Neuronal stem cell (in vitro differentiated cells): ENCODE measurements around the gene CCNI.

Experiments
- DNase-seq: peaks from one replicate; pipeline ENCODE4 v3.0.0-alpha.2; 2013; ENCODE audit warnings: low spot score
- H2AFZ ChIP-seq: one replicate; pipeline ENCODE4 v1.6.1; 2013; ENCODE audit warnings: mild to moderate bottlenecking, low read length, inconsistent platforms
- H2AK5ac ChIP-seq: 2 replicates; pipeline ENCODE4 v1.6.1; 2013; ENCODE audit warnings: low read depth, mild to moderate bottlenecking, inconsistent platforms, low read length, moderate library complexity, mixed read lengths
- H2BK120ac ChIP-seq: 2 replicates; pipeline ENCODE4 v1.6.1; 2013; ENCODE audit warnings: low read depth, mild to moderate bottlenecking, inconsistent platforms, low read length, moderate library complexity, mixed read lengths
- H2BK12ac ChIP-seq: one replicate; pipeline ENCODE4 v1.6.1; 2013; ENCODE audit warnings: low read length, inconsistent platforms
- H2BK15ac ChIP-seq: 2 replicates; pipeline ENCODE4 v1.6.1; 2013; ENCODE audit warnings: mild to moderate bottlenecking, low read length, inconsistent platforms, mixed read lengths
- H2BK5ac ChIP-seq: one replicate; pipeline ENCODE4 v1.6.1; 2013; ENCODE audit warnings: inconsistent platforms, mild to moderate bottlenecking, low read length, moderate library complexity
- H3K14ac ChIP-seq: one replicate; pipeline ENCODE4 v1.6.1; 2013; ENCODE audit warnings: low read length, inconsistent platforms
- H3K18ac ChIP-seq: 2 replicates; pipeline ENCODE4 v1.6.1; 2013; ENCODE audit warnings: low read length, inconsistent platforms
- H3K23ac ChIP-seq: 2 replicates; pipeline ENCODE4 v1.6.1; 2013; ENCODE audit warnings: low read depth, mild to moderate bottlenecking, mixed read lengths, low read length, inconsistent platforms; ENCODE audit not compliant: poor library complexity
- H3K27ac ChIP-seq: replicated peaks from 3 replicates; pipeline ENCODE4 v1.5.1; 2013; ENCODE audit warnings: low read length, inconsistent platforms
- H3K27me3 ChIP-seq, 3 experiments: 2 replicates each; pipeline ENCODE4 v1.6.1; 2013; ENCODE audit warnings: low read length in 3 of 3, mild to moderate bottlenecking in 2 of 3, inconsistent platforms in 1 of 3, low read depth in 1 of 3, mixed read lengths in 1 of 3, moderate library complexity in 1 of 3; ENCODE audit not compliant: control insufficient read depth in 3 of 3, insufficient read depth in 3 of 3
- H3K36me3 ChIP-seq, 2 donors: replicated peaks in 1 of 2; 2 replicates each; pipeline ENCODE4 v1.6.1; 2013; ENCODE audit warnings: low read length in 2 of 2; ENCODE audit not compliant: control insufficient read depth in 2 of 2, insufficient read depth in 2 of 2
- H3K4ac ChIP-seq: 2 replicates; pipeline ENCODE4 v1.6.1; 2013; ENCODE audit warnings: inconsistent platforms, mild to moderate bottlenecking, low read length, moderate library complexity
- H3K4me1 ChIP-seq, 2 donors: 1 replicate in 1 of 2; 2 replicates in 1 of 2; pipeline ENCODE4 v1.6.1; 2013; ENCODE audit warnings: low read length in 2 of 2, low read depth in 1 of 2; ENCODE audit not compliant: control insufficient read depth in 2 of 2, insufficient read depth in 1 of 2
- H3K4me2 ChIP-seq: one replicate; pipeline ENCODE4 v1.6.1; 2013; ENCODE audit warnings: mild to moderate bottlenecking, low read length, inconsistent platforms; ENCODE audit not compliant: insufficient read depth, poor library complexity, severe bottlenecking
- H3K4me3 ChIP-seq, 2 donors: 2 replicates each; pipeline ENCODE4 v1.5.1; 2013; ENCODE audit warnings: low read length in 2 of 2, mild to moderate bottlenecking in 2 of 2, inconsistent platforms in 1 of 2, moderate library complexity in 1 of 2
- H3K79me1 ChIP-seq: one replicate; pipeline ENCODE4 v1.6.1; 2013; ENCODE audit warnings: low read depth, mild to moderate bottlenecking, inconsistent platforms, low read length, moderate library complexity
- H3K9ac ChIP-seq: one replicate; pipeline ENCODE4 v1.6.1; 2013; ENCODE audit warnings: mild to moderate bottlenecking, low read depth, low read length, inconsistent platforms; ENCODE audit not compliant: poor library complexity
- H3K9me3 ChIP-seq, 2 donors: replicated peaks in 1 of 2; 2 replicates each; pipeline versions ENCODE3 to v1.6.1; 2013; ENCODE audit warnings: low read length in 2 of 2, mild to moderate bottlenecking in 2 of 2, inconsistent platforms in 1 of 2, low read depth in 1 of 2, mixed read lengths in 1 of 2, moderate library complexity in 1 of 2; ENCODE audit not compliant: control insufficient read depth in 2 of 2, insufficient read depth in 1 of 2
- H4K8ac ChIP-seq: one replicate; pipeline ENCODE4 v1.6.1; 2013; ENCODE audit warnings: low read depth, mild to moderate bottlenecking, inconsistent platforms, low read length, moderate library complexity
- H4K91ac ChIP-seq: one replicate; pipeline ENCODE4 v1.6.1; 2013; ENCODE audit warnings: low read length, low read depth, mild to moderate bottlenecking, inconsistent platforms; ENCODE audit not compliant: poor library complexity
- whole genome bisulfite sequencing, 2 donors: extraction: QIAGEN DNeasy Blood & Tissue Kit; methylation state at CpG; one replicate each; pipeline ENCODE4 v1.1.7; 2013; ENCODE audit warnings: missing lambda C conversion rate in 2 of 2, mixed read lengths in 1 of 2; ENCODE audit not compliant: insufficient read length in 2 of 2, insufficient replicate concordance in 1 of 2; ENCODE audit errors: extremely low coverage in 2 of 2; 5-methylcytosine and 5-hydroxymethylcytosine counted together

The CCNI gene

DNA sequence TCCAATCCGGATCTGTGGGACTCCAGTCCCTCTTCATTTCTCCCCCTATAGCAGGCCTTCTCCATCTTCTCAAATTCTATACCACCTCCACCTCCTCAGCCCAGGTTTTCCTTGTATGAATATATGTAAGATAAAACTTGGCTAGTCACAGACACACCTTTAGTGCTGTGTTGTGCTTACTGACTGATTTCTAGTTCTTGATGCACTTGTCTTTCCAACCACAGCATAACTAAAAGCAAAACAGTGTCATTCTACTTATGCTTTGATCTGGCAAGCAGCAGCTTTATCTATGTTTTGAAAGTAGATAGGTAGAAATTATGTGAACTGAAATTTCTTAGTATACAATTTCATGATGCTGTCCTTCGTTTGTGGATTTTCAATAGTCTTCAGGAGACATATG is 47.5 kb downstream of the CCNI start:
- H3K36me3 ChIP-seq = peaks cover 38 to 99% of the 10 kb centered on the region in 2 donors
- H3K9me3 ChIP-seq = no peaks in the 10 kb centered on the region
- H3K18ac ChIP-seq = no peak overlapping the region
- H2AFZ ChIP-seq = no peak overlapping the region
- no peak overlapping the region for H3K23ac ChIP-seq
- H3K4ac ChIP-seq = no peak overlapping the region
- H3K79me1 ChIP-seq = no peaks in the 10 kb centered on the region
- no peak overlapping the region for H3K27ac ChIP-seq
- H2BK12ac ChIP-seq = no peak overlapping the region
- no peak overlapping the region for H3K4me3 ChIP-seq
- H2BK15ac ChIP-seq = no peak overlapping the region
- H2AK5ac ChIP-seq = no peak overlapping the region
- H2BK5ac ChIP-seq = no peak overlapping the region
- no peaks in the 10 kb centered on the region for H3K27me3 ChIP-seq
- H4K8ac ChIP-seq = no peak overlapping the region
- DNase-seq = no peak
- no peak overlapping the region for H3K14ac ChIP-seq
- no peak overlapping the region for H2BK120ac ChIP-seq
- no peak overlapping the region for H3K4me2 ChIP-seq
- WGBS, 2 donors = no CpG with 5 or more reads among the region's 2 CpGs
- H3K4me1 ChIP-seq = peaks cover 2 to 3% of the 10 kb centered on the region in 2 donors
- no peak overlapping the region for H3K9ac ChIP-seq
- H4K91ac ChIP-seq = no peak overlapping the region

DNA sequence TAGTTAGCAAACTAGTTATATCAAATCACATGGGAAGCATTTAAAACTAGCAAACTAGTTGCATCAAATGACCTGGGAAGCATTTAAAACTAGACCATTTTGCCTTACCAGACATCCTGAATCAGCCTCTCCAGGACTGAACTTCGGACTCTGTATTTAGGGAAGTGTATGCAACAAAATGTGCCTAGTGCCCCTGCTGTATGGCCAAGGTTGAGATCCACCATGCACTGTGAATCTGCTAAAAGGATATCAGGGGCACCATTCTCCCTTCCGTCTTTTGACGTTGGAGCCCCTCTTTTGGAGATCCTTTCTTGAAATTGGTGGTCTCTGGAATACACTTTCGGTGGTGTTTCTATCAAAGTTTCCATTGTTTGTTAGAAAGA is 49.5 kb downstream of the CCNI start:
- peaks cover 30 to 92% of the 10 kb centered on the region in 2 donors for H3K36me3 ChIP-seq

DNA sequence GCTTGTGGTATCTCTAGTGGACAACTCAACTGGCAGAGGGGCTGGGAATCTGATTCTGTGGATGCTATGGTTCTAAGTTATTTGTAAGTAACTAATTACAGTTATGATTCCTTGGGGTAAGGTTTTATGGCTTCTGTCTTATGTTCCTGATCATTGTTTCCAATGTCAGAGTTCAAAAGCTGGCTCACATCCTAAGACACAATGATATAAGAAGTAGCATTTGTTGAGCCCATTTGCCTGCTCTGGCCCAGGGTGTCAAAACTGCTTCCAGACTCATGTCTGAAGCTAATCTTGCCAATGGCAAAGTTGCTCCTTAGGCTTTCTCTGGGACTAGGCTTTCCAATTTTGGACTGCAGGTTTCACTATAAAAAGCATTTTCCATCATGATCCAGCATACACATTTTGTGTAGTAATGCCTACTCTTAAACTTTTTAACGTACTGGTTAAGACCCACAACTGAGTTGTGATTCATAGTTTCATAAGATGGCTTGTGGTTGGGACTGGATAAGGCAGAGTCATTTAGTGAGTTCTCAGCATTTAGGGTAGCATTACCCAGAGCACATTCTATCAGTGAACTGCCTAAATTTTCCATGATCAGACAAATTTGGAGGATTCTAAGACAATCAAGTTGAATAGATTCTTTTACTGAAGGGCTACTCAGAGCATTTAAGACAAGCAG is 50.0 kb downstream of the CCNI start:
- no peak overlapping the region for H4K91ac ChIP-seq
- H2BK15ac ChIP-seq = no peak overlapping the region
- no peak for DNase-seq
- H3K4me3 ChIP-seq = no peak overlapping the region
- H2BK12ac ChIP-seq = no peak overlapping the region
- no peak overlapping the region for H3K14ac ChIP-seq
- no CpG with 5 or more reads among the region's 1 CpG for WGBS, 2 donors
- no peak overlapping the region for H3K23ac ChIP-seq
- no peaks in the 10 kb centered on the region for H3K27me3 ChIP-seq
- no peak overlapping the region for H3K4me2 ChIP-seq
- H2AFZ ChIP-seq = no peak overlapping the region
- peaks cover 11 to 18% of the 10 kb centered on the region in 2 donors for H3K4me1 ChIP-seq
- H2AK5ac ChIP-seq = no peak overlapping the region
- H3K18ac ChIP-seq = no peak overlapping the region
- no peak overlapping the region for H4K8ac ChIP-seq
- H3K79me1 ChIP-seq = no peaks in the 10 kb centered on the region
- H3K9ac ChIP-seq = no peak overlapping the region
- no peak overlapping the region for H3K27ac ChIP-seq
- H3K36me3 ChIP-seq = peaks cover 32 to 92% of the 10 kb centered on the region in 2 donors
- no peak overlapping the region for H2BK120ac ChIP-seq
- no peak overlapping the region for H3K4ac ChIP-seq
- no peaks in the 10 kb centered on the region for H3K9me3 ChIP-seq
- no peak overlapping the region for H2BK5ac ChIP-seq

More for the DNA sequence above, 49.5 kb downstream of the CCNI start:
- H2AK5ac ChIP-seq = no peak overlapping the region
- H2BK5ac ChIP-seq = no peak overlapping the region
- H3K27ac ChIP-seq = no peak overlapping the region
- no peak overlapping the region for H3K23ac ChIP-seq
- H3K4me3 ChIP-seq = no peak overlapping the region
- no peaks in the 10 kb centered on the region for H3K79me1 ChIP-seq
- no peak overlapping the region for H2BK120ac ChIP-seq
- H3K4me2 ChIP-seq = no peak overlapping the region
- no peak for DNase-seq
- no peak overlapping the region for H2BK12ac ChIP-seq
- H3K4ac ChIP-seq = no peak overlapping the region
- no peak overlapping the region for H4K8ac ChIP-seq
- H3K4me1 ChIP-seq = peaks cover 11 to 18% of the 10 kb centered on the region in 2 donors
- no peak overlapping the region for H3K9ac ChIP-seq
- H2AFZ ChIP-seq = no peak overlapping the region
- no peaks in the 10 kb centered on the region for H3K27me3 ChIP-seq
- no peak overlapping the region for H3K14ac ChIP-seq
- no peaks in the 10 kb centered on the region for H3K9me3 ChIP-seq
- no CpG with 5 or more reads among the region's 4 CpGs for WGBS, 2 donors
- no peak overlapping the region for H2BK15ac ChIP-seq
- H4K91ac ChIP-seq = no peak overlapping the region
- H3K18ac ChIP-seq = no peak overlapping the region

DNA sequence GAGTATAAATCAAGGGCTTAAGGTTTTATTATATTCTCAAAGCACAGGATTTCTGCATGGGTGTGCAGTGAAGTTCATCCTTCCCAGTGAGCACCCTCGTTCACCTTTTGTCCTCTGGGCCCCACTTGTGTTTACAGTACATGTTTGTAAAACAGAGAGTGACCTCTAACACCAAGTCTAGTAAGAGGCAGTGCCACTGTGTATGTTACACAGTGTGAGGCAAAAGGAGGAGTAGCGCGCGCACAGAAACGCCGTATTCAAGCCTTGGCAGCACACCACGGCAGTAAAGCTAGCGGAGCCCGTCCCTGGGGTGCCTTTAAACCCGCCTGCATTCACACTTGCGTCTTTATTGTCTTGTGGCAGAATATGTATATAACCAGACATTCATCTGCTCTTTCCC is 51.9 kb downstream of the CCNI start:
- H3K36me3 ChIP-seq = peaks cover 39 to 93% of the 10 kb centered on the region in 2 donors

More for the DNA sequence above, 51.9 kb downstream of the CCNI start:
- H3K23ac ChIP-seq = no peak overlapping the region
- no peak overlapping the region for H3K4me3 ChIP-seq
- H3K9ac ChIP-seq = no peak overlapping the region
- no peak overlapping the region for H3K4ac ChIP-seq
- H3K79me1 ChIP-seq = no peaks in the 10 kb centered on the region
- H2BK120ac ChIP-seq = no peak overlapping the region
- H3K9me3 ChIP-seq = no peaks in the 10 kb centered on the region
- H2BK15ac ChIP-seq = no peak overlapping the region
- WGBS, 2 donors = no CpG with 5 or more reads among the region's 11 CpGs
- no peak overlapping the region for H3K4me2 ChIP-seq
- DNase-seq = no peak
- no peak overlapping the region for H4K91ac ChIP-seq
- H2BK12ac ChIP-seq = no peak overlapping the region
- no peak overlapping the region for H3K18ac ChIP-seq
- peak overlapping the region; percentile 16 for H2BK5ac ChIP-seq
- H2AK5ac ChIP-seq = no peak overlapping the region
- no peaks in the 10 kb centered on the region for H3K27me3 ChIP-seq
- peaks cover 11 to 18% of the 10 kb centered on the region in 2 donors for H3K4me1 ChIP-seq
- no peak overlapping the region for H3K14ac ChIP-seq
- no peak overlapping the region for H4K8ac ChIP-seq
- H2AFZ ChIP-seq = no peak overlapping the region
- H3K27ac ChIP-seq = no peak overlapping the region
